BJ (cell line): ENCODE results near the gene ATG12. TPM values are rescaled to one million over a fixed set of nuclear protein-coding genes. Genes with fewer than 3 reads are reported as not detected.

ENCODE experiments used
- CTCF ChIA-PET: fragments of 350-600 bp; formaldehyde crosslinking; extraction: SDS; loops from one replicate; lab custom pipeline; 2021; ENCODE audit warnings: antibody characterized with exemption, inconsistent platforms; lab: Yijun Ruan, JAX
- POLR2A ChIA-PET: fragments of 300-600 bp; sonication (Branson Sonifier 250); formaldehyde crosslinking; extraction: SDS; loops from one replicate; lab custom pipeline; 2021; ENCODE audit warnings: antibody characterized with exemption; lab: Charles Lee
- DNase-seq: peaks from one replicate; pipeline ENCODE4 v3.0.0-alpha.2; 2011; ENCODE audit warnings: low read depth
- H3K27me3 ChIP-seq: 2 replicates; pipeline ENCODE4 v1.6.0; 2011; ENCODE audit warnings: low read length; ENCODE audit not compliant: control insufficient read depth, insufficient read depth
- H3K36me3 ChIP-seq: 2 replicates; pipeline ENCODE4 v1.5.1; 2011; ENCODE audit warnings: low read length; ENCODE audit not compliant: control insufficient read depth, insufficient read depth
- H3K4me3 ChIP-seq: 2 replicates; pipeline ENCODE4 v1.5.1; 2011; ENCODE audit warnings: low read depth, mild to moderate bottlenecking, control low read depth, low read length
- CTCF ChIP-seq: IDR thresholded peaks from 2 replicates; pipeline ENCODE4 v1.5.1; 2011; ENCODE audit warnings: low read depth, mild to moderate bottlenecking, control low read depth, inconsistent platforms, low read length, moderate library complexity; ENCODE audit not compliant: insufficient read depth
- polyA plus RNA-seq: library from polyadenylated mRNA; depleted of rRNA; stranded (reverse); fragments of >200 nt; gene quantifications from 2 replicates; pipeline ENCODE4 v1.2.3, GENCODE V29; 2011

The ATG12 gene
- polyA plus RNA-seq, 1 experiment: 34.6 TPM

- Histone ChIP-seq H3K36me3 (no peaks in the 10 kb centered on the region), H3K27me3 (peaks cover 9% of the 10 kb centered on the region), H3K4me3 (no peak overlapping the region)
- POLR2A ChIA-PET: no interaction called here
- CTCF ChIA-PET: interaction anchor here (1.4 kb wide), 1 partner anchor 184 kb away, joined by 4 read pairs; no protein-coding TSS in a partner anchor
- DNase-seq: no peak
- no peak for TF ChIP-seq CTCF
Observed at GRCh38 chr5:115818821-115819220, 22.5 kb downstream of the ATG12 start.

DNA sequence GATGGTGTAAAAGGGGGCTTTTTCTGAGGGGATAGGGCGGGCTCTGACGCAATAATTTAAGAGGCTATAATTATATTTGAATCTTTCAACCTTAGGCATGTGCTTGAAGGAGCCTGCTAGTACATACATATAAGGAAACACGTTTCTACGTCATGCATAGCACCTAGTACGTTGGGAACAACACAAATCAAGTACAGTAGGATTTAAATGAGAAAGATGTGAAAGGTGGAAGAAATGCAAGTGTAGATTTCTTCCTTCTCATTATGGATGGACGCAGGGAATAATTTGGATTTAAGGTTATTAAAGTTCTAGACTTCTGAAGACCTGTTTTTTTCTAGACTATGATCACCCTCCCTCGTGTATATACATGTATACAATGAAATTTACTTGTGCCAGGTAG is 24.0 kb downstream of the ATG12 start:
- no peak for DNase-seq
- ChIA-PET POLR2A (no interaction called here), CTCF (no interaction called here)
- Histone ChIP-seq H3K27me3 (peaks cover 9% of the 10 kb centered on the region), H3K36me3 (no peaks in the 10 kb centered on the region), H3K4me3 (no peak overlapping the region)
- no peak for TF ChIP-seq CTCF

DNA sequence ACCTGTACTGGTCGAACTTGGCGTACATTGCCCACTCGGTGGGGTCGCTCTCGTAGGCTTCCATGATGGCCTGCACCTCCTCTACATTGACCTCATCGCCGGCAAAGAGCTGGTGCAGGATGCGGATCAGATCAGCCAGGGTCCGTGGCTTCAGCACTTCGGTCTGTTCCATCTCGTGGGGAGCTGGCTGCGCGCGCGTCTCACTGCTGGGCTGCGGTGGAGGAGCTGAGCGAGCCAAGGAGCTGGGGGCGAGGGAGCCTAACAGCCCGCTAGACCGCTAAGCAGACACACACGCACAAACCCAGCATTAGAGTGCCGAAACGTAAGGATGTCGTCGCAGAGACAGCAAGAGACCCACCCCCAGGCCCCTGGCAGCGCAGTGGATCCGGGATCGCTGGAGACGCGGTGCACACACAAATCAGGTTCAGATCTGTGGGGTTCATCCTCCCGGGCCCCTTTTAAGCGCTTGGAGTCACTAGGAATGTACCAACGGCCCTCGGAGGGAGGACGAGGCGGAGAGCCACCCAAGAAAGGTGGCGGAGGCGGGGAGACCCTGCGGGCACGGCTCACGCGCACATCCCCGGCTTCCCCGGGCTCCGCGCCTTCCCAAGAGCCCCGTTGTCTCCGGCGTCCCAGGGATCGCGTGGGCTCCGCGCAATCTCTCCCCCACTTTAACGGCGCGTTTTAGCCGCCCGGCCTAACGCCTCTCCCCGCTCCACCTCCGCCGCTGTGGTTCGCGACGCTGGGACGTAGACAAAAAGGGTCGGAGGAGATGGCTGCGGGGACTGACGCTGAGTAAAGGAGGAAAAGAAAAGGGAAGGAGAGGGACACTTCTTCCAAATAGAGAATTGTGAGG is 24.9 kb downstream of the ATG12 start, which contains the start of gene CDO1:
Gene CDO1 (minus strand): TSS at position 434 of the 856 bp plus-strand sequence. CDS start 262 bp downstream, at position 172.
- H3K36me3 ChIP-seq: no peaks in the 10 kb centered on the region
- no peak for TF ChIP-seq CTCF
- ChIA-PET CTCF (interaction anchor here (1.1 to 1.4 kb wide), 2 partner anchors 15 to 16 kb away, joined by 3 read pairs; no protein-coding TSS in a partner anchor), POLR2A (no interaction called here)
- H3K4me3 ChIP-seq: peak within 1 kb of the TSS; percentile 46
- DNase-seq: no peak
- peaks cover 9% of the 10 kb centered on the region for H3K27me3 ChIP-seq

- no peak for TF ChIP-seq CTCF
- CTCF ChIA-PET: interaction anchor here (1.1 to 1.4 kb wide), 2 partner anchors 15 to 17 kb away, joined by 3 read pairs; no protein-coding TSS in a partner anchor
- DNase-seq: no peak
- H3K36me3 ChIP-seq: no peaks in the 10 kb centered on the region
- H3K27me3 ChIP-seq: peaks cover 9% of the 10 kb centered on the region
- POLR2A ChIA-PET: no interaction called here
- peak overlapping the region; percentile 46 for H3K4me3 ChIP-seq
Observed at GRCh38 chr5:115815693-115816225, 25.6 kb downstream of the ATG12 start.
